ENCODE measurements around the gene RPS4Y2.

The RPS4Y2 gene

DNA sequence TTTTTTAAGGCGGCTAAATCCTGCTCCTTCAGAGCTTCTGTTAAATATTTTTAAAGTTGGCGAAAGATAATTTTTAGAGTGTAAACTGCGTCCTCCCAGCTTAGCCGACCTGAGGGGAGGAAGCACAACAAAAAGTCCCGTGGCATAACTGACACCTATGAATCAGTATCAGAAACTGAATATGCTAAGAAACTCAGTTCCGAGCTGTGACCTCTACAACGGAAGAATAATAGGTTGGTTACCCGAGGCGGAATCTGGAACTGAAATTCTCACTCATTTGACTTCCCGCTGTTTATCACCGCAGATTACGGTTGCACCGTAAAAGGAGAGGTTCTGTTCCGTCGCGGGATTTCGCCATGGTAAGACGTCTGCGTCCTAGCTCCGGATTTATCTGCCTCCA lies at the start of gene RPS4Y2:
Gene RPS4Y2, plus strand, starts transcription at position 301 of the 400 bp plus-strand sequence. Its CDS starts 56 bp downstream, at position 357.
- in situ Hi-C loops (cut with MboI; ENCODE audit: low pct_unique_long_range_greater_than_20kb, low sequenced_read_pairs, unreplicated experiment), result no loop called here
- TF ChIP-seq, protein P1, sequence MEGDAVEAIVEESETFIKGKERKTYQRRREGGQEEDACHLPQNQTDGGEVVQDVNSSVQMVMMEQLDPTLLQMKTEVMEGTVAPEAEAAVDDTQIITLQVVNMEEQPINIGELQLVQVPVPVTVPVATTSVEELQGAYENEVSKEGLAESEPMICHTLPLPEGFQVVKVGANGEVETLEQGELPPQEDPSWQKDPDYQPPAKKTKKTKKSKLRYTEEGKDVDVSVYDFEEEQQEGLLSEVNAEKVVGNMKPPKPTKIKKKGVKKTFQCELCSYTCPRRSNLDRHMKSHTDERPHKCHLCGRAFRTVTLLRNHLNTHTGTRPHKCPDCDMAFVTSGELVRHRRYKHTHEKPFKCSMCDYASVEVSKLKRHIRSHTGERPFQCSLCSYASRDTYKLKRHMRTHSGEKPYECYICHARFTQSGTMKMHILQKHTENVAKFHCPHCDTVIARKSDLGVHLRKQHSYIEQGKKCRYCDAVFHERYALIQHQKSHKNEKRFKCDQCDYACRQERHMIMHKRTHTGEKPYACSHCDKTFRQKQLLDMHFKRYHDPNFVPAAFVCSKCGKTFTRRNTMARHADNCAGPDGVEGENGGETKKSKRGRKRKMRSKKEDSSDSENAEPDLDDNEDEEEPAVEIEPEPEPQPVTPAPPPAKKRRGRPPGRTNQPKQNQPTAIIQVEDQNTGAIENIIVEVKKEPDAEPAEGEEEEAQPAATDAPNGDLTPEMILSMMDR (IDR thresholded peaks at IDR 0.05; ENCODE audit: extremely low read depth, insufficient read depth, missing control alignments), result no peak
- DNase-seq (ENCODE audit: low spot score), result no peak

GRCh38 chrY:20714391-20714790 lies 41.5 kb upstream of the RPS4Y2 start:
- DNase-seq (ENCODE audit: low spot score), result no peak
- in situ Hi-C loops (cut with MboI; ENCODE audit: low pct_unique_long_range_greater_than_20kb, low sequenced_read_pairs, unreplicated experiment), result no loop called here
- TF ChIP-seq, protein P1 (IDR thresholded peaks at IDR 0.05; ENCODE audit: extremely low read depth, insufficient read depth, missing control alignments), result no peak

DNA sequence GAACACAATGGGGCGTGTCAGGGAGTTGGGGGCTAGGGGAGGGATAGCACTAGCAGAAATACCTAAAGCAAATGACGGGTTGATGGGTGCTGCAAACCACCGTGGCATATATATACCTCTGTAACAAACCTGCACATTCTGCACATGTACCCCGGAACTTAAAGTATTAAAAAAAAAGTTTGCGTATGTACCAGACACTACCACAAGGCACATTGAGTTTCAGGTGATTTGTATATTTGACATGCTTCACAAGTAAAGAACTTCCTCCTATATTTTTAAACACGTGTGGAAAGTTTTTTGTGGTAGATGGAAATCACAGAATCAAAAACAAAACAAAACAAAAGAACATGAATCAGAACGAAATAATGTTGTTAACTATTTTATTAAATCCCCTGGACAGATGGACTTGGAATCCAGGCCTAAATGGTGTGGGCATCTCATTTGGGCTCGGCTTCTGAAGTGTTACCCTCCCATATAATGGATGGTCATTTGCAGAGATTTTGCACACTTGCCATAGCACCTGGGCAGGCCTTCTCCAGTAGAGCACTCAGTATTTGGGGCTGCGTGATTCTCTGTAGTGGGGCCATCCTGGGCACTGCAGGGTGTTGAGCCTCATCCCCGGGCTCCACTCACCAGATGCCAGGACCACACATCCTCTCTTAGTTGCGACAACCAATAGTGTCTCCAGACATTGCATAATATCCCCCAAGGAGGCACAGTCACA lies 29.6 kb upstream of the RPS4Y2 start:
- in situ Hi-C loops (cut with MboI; ENCODE audit: low pct_unique_long_range_greater_than_20kb, low sequenced_read_pairs, unreplicated experiment), result no loop called here
- TF ChIP-seq, protein P1 (IDR thresholded peaks at IDR 0.05; ENCODE audit: extremely low read depth, insufficient read depth, missing control alignments), result no peak
- no peak for DNase-seq (ENCODE audit: low spot score)

DNA sequence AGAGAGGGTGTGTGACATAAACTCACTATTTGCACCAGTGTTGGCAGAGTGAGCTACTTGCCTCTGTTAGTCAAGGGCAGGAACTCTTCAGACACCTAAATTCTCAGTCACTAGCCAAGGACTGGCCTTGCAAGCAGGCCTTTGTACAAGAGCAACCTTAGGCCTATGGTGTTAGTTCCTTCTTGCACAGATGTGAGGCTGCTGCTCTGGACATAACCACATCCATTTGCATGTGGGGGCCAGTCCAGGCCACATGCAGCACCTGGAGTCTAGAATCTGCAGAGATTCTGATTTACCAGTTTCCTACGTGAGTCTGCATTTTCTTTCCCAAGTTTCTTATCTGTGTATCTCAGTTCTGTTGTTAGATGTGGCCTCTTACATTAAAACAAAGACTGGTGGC lies 20.7 kb upstream of the RPS4Y2 start:
- TF ChIP-seq, protein P1 (IDR thresholded peaks at IDR 0.05; ENCODE audit: extremely low read depth, insufficient read depth, missing control alignments), result no peak
- in situ Hi-C loops (cut with MboI; ENCODE audit: low pct_unique_long_range_greater_than_20kb, low sequenced_read_pairs, unreplicated experiment), result no loop called here
- DNase-seq (ENCODE audit: low spot score), result no peak

- DNase-seq (ENCODE audit: low spot score), result no peak
- TF ChIP-seq, protein P1 (IDR thresholded peaks at IDR 0.05; ENCODE audit: extremely low read depth, insufficient read depth, missing control alignments), result no peak
- in situ Hi-C loops (cut with MboI; ENCODE audit: low pct_unique_long_range_greater_than_20kb, low sequenced_read_pairs, unreplicated experiment), result no loop called here
Observed at GRCh38 chrY:20739806-20740205, 16.1 kb upstream of the RPS4Y2 start.

GRCh38 chrY:20740609-20741008 lies 15.3 kb upstream of the RPS4Y2 start:
- in situ Hi-C loops (cut with MboI; ENCODE audit: low pct_unique_long_range_greater_than_20kb, low sequenced_read_pairs, unreplicated experiment), result no loop called here
- TF ChIP-seq, protein P1 (IDR thresholded peaks at IDR 0.05; ENCODE audit: extremely low read depth, insufficient read depth, missing control alignments), result no peak
- DNase-seq (ENCODE audit: low spot score), result no peak

All from GM13977 (cell line).